Thymus (tissue), 11 donors: ENCODE results near the gene COLQ. TPM values are rescaled to one million over a fixed set of nuclear protein-coding genes. Genes with fewer than 3 reads are reported as not detected.
"Not testable (repeated sequence)": the region's sequence is repeated elsewhere in the genome, so short reads cannot be mapped to it uniquely, and the experiment has no call there.

Experiments
- DNase-seq, 9 donors: peaks; one replicate each; pipeline ENCODE4 v3.0.0-alpha.2; 2013; ENCODE audit warnings: low spot score in 9 of 9, low read depth in 6 of 9, missing footprints in 1 of 9
- H3K27ac ChIP-seq, 2 donors: one replicate each; pipeline ENCODE4 v1.5.1; 2013; ENCODE audit warnings: control low read depth in 1 of 2, low read depth in 1 of 2, low read length in 1 of 2, mild to moderate bottlenecking in 1 of 2, moderate library complexity in 1 of 2
- H3K27me3 ChIP-seq, 2 donors: one replicate each; pipeline ENCODE4 v1.5.1; 2013; ENCODE audit warnings: low read length in 1 of 2; ENCODE audit not compliant: control insufficient read depth in 2 of 2, insufficient read depth in 1 of 2
- H3K36me3 ChIP-seq, 2 donors: one replicate each; pipeline ENCODE4 v1.5.1; 2013; ENCODE audit warnings: low read length in 1 of 2, mild to moderate bottlenecking in 1 of 2, moderate library complexity in 1 of 2; ENCODE audit not compliant: control insufficient read depth in 2 of 2, insufficient read depth in 2 of 2
- H3K4me1 ChIP-seq, 2 donors: one replicate each; pipeline ENCODE4 v1.5.1; 2013; ENCODE audit warnings: low read length in 2 of 2; ENCODE audit not compliant: control insufficient read depth in 2 of 2, insufficient read depth in 2 of 2
- H3K4me3 ChIP-seq, 2 donors: one replicate each; pipeline ENCODE4 v1.5.1; 2013; ENCODE audit warnings: low read length in 2 of 2, control low read depth in 1 of 2, mild to moderate bottlenecking in 1 of 2
- H3K9me3 ChIP-seq, 2 donors: one replicate each; pipeline ENCODE4 v1.5.1; 2013; ENCODE audit warnings: low read length in 1 of 2, mild to moderate bottlenecking in 1 of 2; ENCODE audit not compliant: control insufficient read depth in 2 of 2, insufficient read depth in 1 of 2
- WGBS: extraction: QIAGEN DNeasy Blood & Tissue Kit; methylation state at CpG from one replicate; pipeline ENCODE4 v1.1.7; 2013; 5-methylcytosine and 5-hydroxymethylcytosine counted together
- polyA plus RNA-seq: library from polyadenylated mRNA; stranded (reverse); fragments of 200-250 nt; gene quantifications from one replicate; pipeline ENCODE4 v1.2.3, GENCODE V29; 2013
- total RNA-seq: library from RNA; stranded (reverse); fragments of 120-200 nt; gene quantifications from one replicate; pipeline ENCODE4 v1.2.4, GENCODE V29; 2013
- donor health status: healthy.

The COLQ gene
- total and polyA plus RNA-seq, 2 donors = 4.2 to 6.2 TPM

- peaks cover 10 to 49% of the 10 kb centered on the region in 2 donors for H3K36me3 ChIP-seq
- no peak overlapping the region for H3K27ac ChIP-seq
- over 99% methylated on average over 4 of the region's 4 CpGs for WGBS
- no peak for DNase-seq
- H3K27me3 ChIP-seq = no peaks in the 10 kb centered on the region
- H3K4me1 ChIP-seq = no peaks in the 10 kb centered on the region
- no peak overlapping the region for H3K4me3 ChIP-seq
- H3K9me3 ChIP-seq = no peaks in the 10 kb centered on the region
Observed at GRCh38 chr3:15420871-15421270, 100.6 kb downstream of the COLQ start.

DNA sequence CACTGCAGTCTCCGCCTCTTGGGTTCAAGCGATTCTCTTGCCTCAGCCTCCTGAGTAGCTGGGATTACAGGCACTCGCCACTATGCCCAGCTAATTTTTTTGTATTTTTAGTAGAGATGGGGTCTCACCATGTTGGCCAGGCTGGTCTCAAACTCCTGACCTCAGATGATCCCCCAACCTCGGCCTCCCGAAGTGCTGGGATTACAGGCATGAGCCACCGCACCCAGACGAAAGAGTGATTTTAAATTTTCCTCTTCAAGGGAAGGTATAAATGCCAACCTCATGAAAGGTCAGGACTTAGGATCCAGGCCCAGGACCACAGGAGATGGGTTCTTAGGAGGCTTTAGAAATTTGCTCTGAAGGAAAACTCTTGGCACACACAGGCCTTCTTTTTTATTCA is 110.5 kb downstream of the COLQ start:
- not testable (repeated sequence) for DNase-seq, H3K4me3 ChIP-seq, H3K9me3 ChIP-seq, H3K27ac ChIP-seq, H3K27me3 ChIP-seq, H3K4me1 ChIP-seq
- 93% methylated on average over 7 of the region's 7 CpGs for WGBS
- H3K36me3 ChIP-seq = peaks cover 49 to 68% of the 10 kb centered on the region in 2 donors

- H3K4me3 ChIP-seq = no peak overlapping the region
- DNase-seq = no peak
- peaks cover 40 to 57% of the 10 kb centered on the region in 2 donors for H3K36me3 ChIP-seq
- no peak overlapping the region for H3K27ac ChIP-seq
- no peaks in the 10 kb centered on the region for H3K27me3 ChIP-seq
- WGBS = 96% methylated on average over 2 of the region's 2 CpGs
- no peaks in the 10 kb centered on the region for H3K9me3 ChIP-seq
- no peaks in the 10 kb centered on the region for H3K4me1 ChIP-seq
Observed at GRCh38 chr3:15409774-15410173, 111.7 kb downstream of the COLQ start.

DNA sequence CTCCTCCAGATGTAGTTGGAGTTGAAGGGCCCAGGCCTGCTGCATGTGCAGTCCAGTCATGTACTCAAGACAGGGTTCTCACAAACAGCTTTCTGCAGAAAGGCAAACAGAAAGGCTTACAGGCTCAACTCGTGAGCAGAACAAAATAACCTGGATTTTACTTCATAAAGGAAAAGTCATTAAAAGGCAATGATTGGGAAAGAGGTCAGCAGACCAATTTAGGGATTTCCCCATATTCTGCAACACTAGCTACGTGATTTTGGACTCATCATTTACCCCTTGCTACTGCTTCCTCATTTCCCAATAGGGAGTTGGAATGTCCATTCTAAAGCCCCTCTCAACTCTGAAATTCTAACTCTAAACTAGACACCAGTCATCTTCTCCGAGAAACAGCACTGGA is 112.3 kb downstream of the COLQ start:
- H3K4me3 ChIP-seq = no peak overlapping the region
- DNase-seq = no peak
- no peaks in the 10 kb centered on the region for H3K4me1 ChIP-seq
- H3K27ac ChIP-seq = no peak overlapping the region
- WGBS = 95% methylated on average over 3 of the region's 3 CpGs
- H3K9me3 ChIP-seq = no peaks in the 10 kb centered on the region
- H3K27me3 ChIP-seq = no peaks in the 10 kb centered on the region
- peaks cover 34 to 52% of the 10 kb centered on the region in 2 donors for H3K36me3 ChIP-seq

DNA sequence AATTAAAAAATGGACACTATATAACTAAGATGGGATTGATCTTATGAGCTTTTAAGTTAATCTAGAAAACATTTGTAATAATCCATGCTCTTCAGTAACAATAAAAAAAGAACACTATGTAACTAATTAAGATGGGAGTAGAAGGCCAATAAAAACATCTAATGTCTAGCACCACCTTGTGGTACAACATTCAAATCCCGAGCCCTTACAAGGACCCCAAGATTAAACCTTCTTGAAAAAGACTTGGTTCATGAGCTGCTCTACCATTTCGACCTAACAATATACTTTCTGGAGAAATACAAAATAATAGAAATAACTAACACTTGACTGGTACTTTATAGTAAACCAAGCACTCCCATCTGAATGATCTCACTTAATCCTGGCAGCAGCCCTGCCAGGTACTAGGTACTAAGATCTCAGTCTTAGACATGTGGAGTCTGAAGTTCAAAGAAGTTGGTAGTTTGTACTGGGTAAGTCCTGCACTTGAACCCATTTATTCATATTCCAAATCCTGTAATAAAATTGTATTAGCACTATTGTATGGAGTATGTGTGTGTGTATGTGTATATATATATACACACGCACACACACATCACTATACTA is 116.0 kb downstream of the COLQ start:
- no peak overlapping the region for H3K27ac ChIP-seq
- 42% methylated on average over 3 of the region's 3 CpGs for WGBS

DNA sequence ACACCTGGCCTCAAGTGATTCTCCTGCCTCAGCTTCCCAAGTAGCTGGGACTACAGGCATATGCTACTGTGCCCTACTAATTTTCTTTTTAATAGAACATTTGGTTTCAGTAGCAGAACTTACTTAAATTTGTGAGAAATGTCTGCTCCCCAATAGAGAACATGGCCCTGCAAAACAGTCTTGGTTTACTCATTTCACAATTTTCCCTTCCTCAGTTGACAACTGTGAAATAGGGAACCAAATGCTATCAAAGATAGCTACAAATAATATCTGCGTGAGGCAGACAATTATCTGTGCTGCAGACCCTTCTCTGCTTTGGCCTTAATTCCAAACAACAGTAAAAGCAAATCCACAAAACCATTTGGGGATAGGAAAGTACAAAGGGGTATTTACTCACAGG is 116.7 kb downstream of the COLQ start:
- no peaks in the 10 kb centered on the region for H3K27me3 ChIP-seq
- no peak for DNase-seq
- WGBS = 100% methylated on average over 1 of the region's 1 CpG
- H3K4me3 ChIP-seq = no peak overlapping the region
- H3K9me3 ChIP-seq = no peaks in the 10 kb centered on the region
- H3K4me1 ChIP-seq = peaks cover 4% of the 10 kb centered on the region in 2 donors
- H3K36me3 ChIP-seq = peaks cover 4 to 15% of the 10 kb centered on the region in 2 donors
- H3K27ac ChIP-seq = no peak overlapping the region

More for the DNA sequence above, 116.0 kb downstream of the COLQ start:
- Histone ChIP-seq H3K4me1 (no peaks in the 10 kb centered on the region), H3K9me3 (no peaks in the 10 kb centered on the region), H3K36me3 (peaks cover 9 to 20% of the 10 kb centered on the region in 2 donors), H3K27me3 (no peaks in the 10 kb centered on the region), H3K4me3 (no peak overlapping the region)
- peak; percentile 19 to 79 (median 57) for DNase-seq

GRCh38 chr3:15403965-15404364 is 117.5 kb downstream of the COLQ start:
- Histone ChIP-seq H3K27ac (no peak overlapping the region), H3K36me3 (peaks cover 0 to 11% of the 10 kb centered on the region in 2 donors), H3K9me3 (no peaks in the 10 kb centered on the region), H3K4me3 (no peak overlapping the region), H3K27me3 (no peaks in the 10 kb centered on the region), H3K4me1 (peaks cover 5 to 9% of the 10 kb centered on the region in 2 donors)
- DNase-seq = no peak
- WGBS = 98% methylated on average over 3 of the region's 3 CpGs

DNA sequence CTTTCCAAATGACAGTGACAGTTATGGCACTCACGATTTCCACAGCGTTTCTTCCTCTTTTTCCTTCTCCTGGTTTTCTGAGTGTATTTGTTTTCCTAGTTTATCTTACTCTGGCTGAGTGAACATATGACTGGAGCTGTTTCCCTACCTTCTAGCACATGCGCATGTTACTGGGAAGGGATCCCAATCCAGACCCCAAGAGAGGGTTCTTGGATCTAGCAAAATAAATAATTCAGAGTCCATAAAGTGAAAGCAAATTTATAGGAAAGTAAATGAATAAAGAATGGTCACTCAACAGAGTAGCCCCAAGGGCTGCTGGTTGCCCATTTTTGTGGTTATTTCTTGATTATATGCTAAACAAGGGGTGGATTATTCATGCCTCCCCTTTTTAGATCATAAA is 118.0 kb downstream of the COLQ start:
- Histone ChIP-seq H3K36me3 (peaks cover 0 to 8% of the 10 kb centered on the region in 2 donors), H3K27ac (no peak overlapping the region), H3K27me3 (no peaks in the 10 kb centered on the region), H3K9me3 (no peaks in the 10 kb centered on the region), H3K4me3 (no peak overlapping the region), H3K4me1 (peaks cover 5 to 9% of the 10 kb centered on the region in 2 donors)
- DNase-seq = no peak
- WGBS = 93% methylated on average over 3 of the region's 3 CpGs

DNA sequence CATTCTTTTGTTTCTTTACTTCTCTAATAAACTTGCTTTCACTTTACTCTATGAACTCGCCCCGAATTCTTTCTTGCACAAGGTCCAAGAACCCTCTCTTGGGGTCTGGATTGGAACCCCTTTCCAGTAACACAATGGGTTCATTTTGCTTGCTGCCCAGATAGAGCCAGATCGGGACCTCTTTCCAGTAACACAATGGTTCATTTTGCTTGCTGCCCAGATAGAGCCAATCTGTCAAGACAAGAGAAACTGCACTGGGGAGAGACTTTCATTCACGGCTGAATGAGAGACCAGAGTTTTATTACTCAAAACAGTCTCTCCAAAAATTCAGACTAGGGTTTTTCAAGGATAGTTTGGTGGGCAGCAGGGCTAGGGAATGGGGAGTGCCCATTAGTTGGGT is 119.6 kb downstream of the COLQ start:
- H3K27me3 ChIP-seq = no peaks in the 10 kb centered on the region
- no peaks in the 10 kb centered on the region for H3K36me3 ChIP-seq
- peaks cover 5 to 9% of the 10 kb centered on the region in 2 donors for H3K4me1 ChIP-seq
- no peak overlapping the region for H3K4me3 ChIP-seq
- peaks cover 0 to 6% of the 10 kb centered on the region in 2 donors for H3K9me3 ChIP-seq
- no peak overlapping the region for H3K27ac ChIP-seq
- no peak for DNase-seq
- WGBS = 94% methylated on average over 4 of the region's 4 CpGs
